ENCODE results near the gene XYLT2.
A peak's percentile ranks its signal among the peaks of the same experiment; 100 is the strongest.
"Not testable (repeated sequence)": the region's sequence is repeated elsewhere in the genome, so short reads cannot be mapped to it uniquely, and the experiment has no call there.

Gene XYLT2

DNA sequence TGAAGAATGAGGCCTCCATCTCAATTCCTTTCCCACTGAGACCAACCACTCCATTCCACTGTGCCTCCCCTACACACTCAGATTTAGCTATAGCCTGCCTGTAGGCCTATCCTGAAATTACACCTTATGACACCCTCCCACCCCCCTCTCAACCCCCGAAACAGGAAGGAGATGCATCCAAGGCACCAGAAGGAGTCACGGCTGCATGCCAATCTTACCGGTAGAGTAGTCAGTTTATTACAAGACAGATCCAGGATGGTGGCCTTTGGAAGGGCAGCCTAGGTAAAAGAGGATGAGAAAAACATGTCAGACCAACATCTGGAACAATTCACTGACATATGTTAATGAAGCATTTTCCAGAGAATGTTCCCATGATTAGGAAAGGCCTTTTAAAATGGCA, 48.8 kb downstream of the XYLT2 start:
- Mint-ChIP-seq H3K9me3 (no peaks in the 10 kb centered on the region), H3K4me1 (peaks cover 33% of the 10 kb centered on the region), H3K36me3 (peaks cover 24% of the 10 kb centered on the region), H3K4me3 (peak overlapping the region; percentile 27), H3K27ac (peak overlapping the region; percentile 41), H3K27me3 (no peaks in the 10 kb centered on the region)
- ATAC-seq (ENCODE audit: low read depth): no peak
- no peak for DNase-seq (ENCODE audit: low spot score in 2 of 2)

DNA sequence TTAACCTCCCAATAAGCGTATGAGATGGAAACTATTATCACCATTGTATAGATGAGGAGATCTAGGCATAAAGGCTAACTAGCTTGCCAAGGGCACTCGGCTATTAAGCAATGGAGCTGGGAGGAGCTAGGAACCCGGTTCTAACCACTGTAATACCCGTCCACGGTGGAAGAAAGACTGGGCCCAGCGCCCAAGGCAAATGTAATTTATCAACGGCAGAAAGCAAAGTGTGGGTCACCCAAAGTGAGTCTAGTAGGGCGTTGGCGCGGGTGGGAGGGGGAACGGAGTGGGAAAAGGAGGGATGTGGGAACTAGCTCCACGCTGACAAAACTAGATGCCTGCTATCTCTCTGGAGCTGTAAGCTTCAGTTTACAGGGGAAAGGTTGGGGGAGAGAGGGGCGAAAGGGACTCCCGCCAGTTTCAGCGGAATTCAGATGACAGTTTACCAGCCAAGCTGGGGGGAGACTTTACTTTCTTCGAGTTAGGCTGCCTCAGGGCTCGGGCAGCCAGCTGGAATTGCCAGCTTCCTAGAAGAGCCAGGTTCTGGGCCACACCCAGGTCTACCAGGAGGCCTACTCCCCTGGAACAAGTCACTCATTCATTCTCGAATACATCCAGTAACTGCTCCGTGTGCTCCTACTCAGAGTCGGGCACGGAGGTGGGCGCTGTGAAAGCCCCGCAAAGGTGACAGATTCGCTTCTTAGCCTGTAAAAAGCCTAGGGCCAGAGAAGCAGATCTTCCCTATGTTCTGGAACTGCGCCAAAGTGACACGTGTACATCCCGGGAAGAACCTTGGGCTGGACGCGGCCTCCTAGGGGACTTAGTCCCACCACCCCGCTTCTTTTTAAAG, 50.6 kb downstream of the XYLT2 start:
- Mint-ChIP-seq H3K4me3 (peak overlapping the region; percentile 93), H3K27ac (peak overlapping the region; percentile 87), H3K9me3 (no peaks in the 10 kb centered on the region), H3K27me3 (no peaks in the 10 kb centered on the region), H3K36me3 (peaks cover 20% of the 10 kb centered on the region), H3K4me1 (peaks cover 28% of the 10 kb centered on the region)
- DNase-seq (ENCODE audit: low spot score in 2 of 2): no peak
- ATAC-seq (ENCODE audit: low read depth): no peak

DNA sequence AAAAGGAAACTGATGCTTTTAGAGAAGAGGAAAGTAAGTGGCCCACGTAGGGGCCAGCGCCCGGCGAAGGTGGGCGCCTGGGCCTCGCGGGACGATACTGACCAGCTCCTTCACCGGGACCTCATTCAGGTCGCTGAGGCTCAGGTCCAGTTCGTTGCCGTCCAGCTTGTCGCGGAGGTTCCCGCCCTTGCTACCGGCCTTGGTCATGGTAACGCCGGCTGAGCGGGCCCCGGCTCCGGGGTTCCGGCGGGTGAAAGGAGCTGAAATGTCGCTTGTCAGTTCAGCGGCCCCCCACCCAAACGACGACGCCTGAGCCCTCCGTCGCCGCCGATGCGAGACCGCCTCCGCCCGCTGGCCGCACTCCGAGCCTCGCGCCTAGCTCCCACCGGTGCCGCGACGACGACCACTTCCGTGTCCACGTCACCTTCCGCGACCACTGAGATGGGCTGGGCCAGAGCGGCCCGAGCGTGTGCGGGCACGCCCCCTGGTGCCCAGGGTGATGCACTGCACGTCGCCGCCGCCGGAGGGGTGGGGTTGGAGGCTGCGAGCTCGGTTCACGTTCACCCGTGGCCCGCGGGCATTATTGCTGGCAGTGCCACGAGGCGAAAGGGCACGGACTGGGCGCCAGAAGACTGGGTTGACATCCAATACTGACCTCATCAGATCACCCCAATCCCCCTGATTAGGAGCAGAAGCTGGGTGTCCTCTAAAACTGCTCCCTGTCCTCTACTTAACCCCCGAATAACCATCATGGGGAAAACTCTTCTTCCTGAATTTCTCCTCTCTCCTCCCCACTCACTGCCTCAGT, 51.4 kb downstream of the XYLT2 start, which contains the start of gene LRRC59:
Gene LRRC59 (minus strand): TSS at position 413 of the 808 bp plus-strand sequence. CDS start 206 bp downstream, at position 207.
- peak; percentile 97 for ATAC-seq (ENCODE audit: low read depth)
- Mint-ChIP-seq H3K9me3 (no peaks in the 10 kb centered on the region), H3K4me1 (peaks cover 25% of the 10 kb centered on the region), H3K36me3 (peaks cover 17% of the 10 kb centered on the region), H3K27ac (peak within 1 kb of the TSS; percentile 87), H3K4me3 (peak within 1 kb of the TSS; percentile 93), H3K27me3 (no peaks in the 10 kb centered on the region)
- DNase-seq (ENCODE audit: low spot score in 2 of 2): peak; percentile 97 to 99

DNA sequence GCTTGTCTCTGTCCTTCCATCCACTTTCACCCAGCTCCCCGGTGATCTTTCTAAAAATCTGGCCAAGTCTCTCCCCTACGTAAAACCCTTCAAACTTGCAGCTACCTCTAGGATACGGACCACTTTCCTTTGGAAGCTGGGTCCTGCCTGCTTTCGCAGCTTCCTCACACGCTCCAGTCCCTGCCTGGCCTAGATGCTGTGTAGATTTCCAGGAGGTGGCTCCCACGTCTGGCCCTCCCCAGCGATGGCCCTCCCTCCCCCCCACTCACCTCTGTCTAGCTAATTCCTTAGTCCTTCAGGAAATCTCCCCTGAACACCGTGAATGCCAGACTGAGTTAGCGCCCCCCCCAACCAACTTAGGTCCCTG, 52.0 kb downstream of the XYLT2 start:
- no peaks in the 10 kb centered on the region for H3K27me3 Mint-ChIP-seq
- no peak for ATAC-seq (ENCODE audit: low read depth)

DNA sequence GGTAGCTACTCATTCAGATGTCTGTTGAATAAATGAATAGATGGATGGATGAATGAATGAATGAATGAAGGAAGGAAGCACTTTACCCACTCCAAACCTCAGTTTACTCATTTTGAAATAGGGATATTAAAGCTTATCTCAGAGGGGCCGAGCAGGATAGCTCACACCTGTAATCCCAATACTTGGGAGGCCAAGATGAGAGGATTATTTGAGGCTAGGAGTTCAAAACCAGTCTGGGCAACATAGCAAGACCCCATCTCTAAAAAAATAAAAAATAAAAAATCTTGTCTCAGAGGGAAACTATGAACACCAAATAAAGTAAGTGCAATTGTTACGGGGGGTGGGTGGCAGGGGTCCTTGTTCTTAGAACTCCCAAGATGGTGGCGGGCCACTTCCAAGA, 52.7 kb downstream of the XYLT2 start:
- not testable (repeated sequence) for H3K36me3 Mint-ChIP-seq; H3K27ac Mint-ChIP-seq; DNase-seq (ENCODE audit: low spot score in 2 of 2); H3K9me3 Mint-ChIP-seq; ATAC-seq (ENCODE audit: low read depth); H3K4me3 Mint-ChIP-seq; H3K27me3 Mint-ChIP-seq
- H3K4me1 Mint-ChIP-seq: peaks cover 21% of the 10 kb centered on the region

More for the DNA sequence above, 52.0 kb downstream of the XYLT2 start:
- Mint-ChIP-seq H3K27ac (peak overlapping the region; percentile 87), H3K4me3 (peak overlapping the region; percentile 93), H3K4me1 (peaks cover 25% of the 10 kb centered on the region), H3K36me3 (peaks cover 16% of the 10 kb centered on the region), H3K9me3 (no peaks in the 10 kb centered on the region)
- DNase-seq (ENCODE audit: low spot score in 2 of 2): no peak

DNA sequence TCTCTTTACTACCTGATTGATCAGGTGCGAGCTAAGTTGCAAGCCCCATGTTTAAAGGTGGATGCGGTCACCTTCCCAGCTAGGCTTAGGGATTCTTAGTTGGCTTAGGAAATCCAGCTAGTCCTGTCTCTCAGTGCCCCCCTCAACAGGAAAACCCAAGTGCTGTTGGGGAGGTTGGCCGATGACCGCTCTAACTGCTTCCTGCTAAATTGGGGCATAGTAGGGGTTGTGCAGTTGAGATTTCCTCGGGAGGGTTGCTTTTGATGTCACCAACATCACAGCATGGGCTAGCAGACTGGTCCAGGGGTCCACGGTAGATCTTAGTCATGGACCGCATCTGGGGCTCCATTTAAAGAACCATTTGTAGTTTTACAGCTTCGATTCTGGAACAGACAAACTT, 53.7 kb downstream of the XYLT2 start:
- not testable (repeated sequence) for H3K36me3 Mint-ChIP-seq; ATAC-seq (ENCODE audit: low read depth); H3K4me3 Mint-ChIP-seq; DNase-seq (ENCODE audit: low spot score in 2 of 2); H3K27me3 Mint-ChIP-seq; H3K9me3 Mint-ChIP-seq; H3K27ac Mint-ChIP-seq
- H3K4me1 Mint-ChIP-seq: peaks cover 17% of the 10 kb centered on the region

DNA sequence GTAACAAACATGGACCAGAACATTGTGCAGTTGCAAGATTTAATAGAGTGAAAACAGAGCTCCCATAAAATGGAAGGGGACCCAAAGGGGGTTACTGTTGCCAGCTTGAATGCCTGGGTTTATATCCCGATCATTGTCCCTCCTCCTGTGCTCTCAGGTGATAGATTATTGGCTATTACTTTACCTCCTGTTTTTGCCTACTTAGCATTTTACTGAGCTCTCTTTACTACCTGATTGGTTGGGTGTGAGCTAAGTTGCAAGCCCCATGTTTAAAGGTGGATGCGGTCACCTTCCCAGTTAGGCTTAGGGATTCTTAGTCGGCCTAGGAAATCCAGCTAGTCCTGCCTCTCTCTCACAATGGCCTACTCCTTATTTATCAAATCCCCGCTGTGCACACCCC, 59.4 kb downstream of the XYLT2 start:
- H3K27me3 Mint-ChIP-seq: peaks cover 12% of the 10 kb centered on the region
- not testable (repeated sequence) for H3K36me3 Mint-ChIP-seq; ATAC-seq (ENCODE audit: low read depth); H3K27ac Mint-ChIP-seq; DNase-seq (ENCODE audit: low spot score in 2 of 2); H3K4me3 Mint-ChIP-seq; H3K4me1 Mint-ChIP-seq; H3K9me3 Mint-ChIP-seq

DNA sequence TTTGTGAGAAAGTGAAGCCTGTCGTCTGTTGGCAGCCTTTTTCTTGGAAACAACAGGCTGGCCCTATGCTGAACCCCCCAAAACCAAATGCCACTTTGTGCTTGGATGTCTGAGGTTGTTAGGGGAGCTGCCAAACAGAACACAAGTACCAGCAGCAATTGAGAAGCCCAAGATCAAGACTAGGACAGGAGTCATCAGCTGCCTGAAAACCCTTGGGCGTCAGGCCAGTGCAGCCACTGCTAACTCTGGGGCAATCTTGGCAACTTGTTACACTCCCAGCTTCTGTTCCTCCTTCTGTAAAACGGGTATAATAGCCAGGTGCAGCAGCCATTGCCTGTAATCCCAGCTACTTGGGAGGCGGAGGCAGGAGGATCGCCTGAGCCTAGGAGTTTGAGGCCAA, 60.7 kb downstream of the XYLT2 start:
- H3K27ac Mint-ChIP-seq: no peak overlapping the region

DNA sequence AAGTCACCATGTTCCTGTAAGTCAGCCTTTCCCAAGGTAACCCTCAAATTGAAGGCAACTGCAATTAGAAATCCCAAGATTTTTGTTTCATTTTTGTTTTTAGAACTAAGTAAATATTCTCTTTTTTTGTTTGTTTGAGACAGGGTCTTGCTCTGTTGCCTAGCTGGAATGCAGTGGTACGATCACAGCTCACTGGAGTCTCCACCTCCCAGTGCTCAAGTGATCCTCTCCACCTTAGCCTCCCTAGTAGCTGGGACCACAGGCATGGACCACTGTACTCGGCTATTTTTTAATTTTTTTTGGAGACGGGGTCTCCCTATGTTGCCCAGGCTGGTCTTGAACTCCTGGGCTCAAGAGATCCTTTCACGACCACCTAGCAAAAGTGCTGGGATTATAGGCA, 62.0 kb downstream of the XYLT2 start:
- Mint-ChIP-seq H3K27ac (no peak overlapping the region), H3K9me3 (peaks cover 2% of the 10 kb centered on the region), H3K27me3 (peaks cover 15% of the 10 kb centered on the region), H3K4me1 (no peaks in the 10 kb centered on the region), H3K36me3 (no peaks in the 10 kb centered on the region), H3K4me3 (no peak overlapping the region)
- DNase-seq (ENCODE audit: low spot score in 2 of 2) (no peak), ATAC-seq (ENCODE audit: low read depth) (no peak)

More for the DNA sequence above, 60.7 kb downstream of the XYLT2 start:
- DNase-seq (ENCODE audit: low spot score in 2 of 2) (no peak), ATAC-seq (ENCODE audit: low read depth) (no peak)
- Mint-ChIP-seq H3K9me3 (no peaks in the 10 kb centered on the region), H3K36me3 (no peaks in the 10 kb centered on the region), H3K27me3 (peaks cover 13% of the 10 kb centered on the region), H3K4me3 (no peak overlapping the region), H3K4me1 (no peaks in the 10 kb centered on the region)
